ENCODE results near the gene PDZD2.

Gene PDZD2

GRCh38 chr5:31976169-31976568 lies 337.2 kb downstream of the PDZD2 start:
- no peak for DNase-seq (ENCODE audit: low spot score)

GRCh38 chr5:31981361-31981945 lies 342.5 kb downstream of the PDZD2 start:
- DNase-seq (ENCODE audit: low spot score): no peak

- DNase-seq (ENCODE audit: low spot score): no peak
These were observed 343.1 kb downstream of the PDZD2 start for GRCh38 chr5:31982027-31982426.

- no peak for DNase-seq (ENCODE audit: low spot score)
These were observed 343.7 kb downstream of the PDZD2 start for GRCh38 chr5:31982621-31983020.

GRCh38 chr5:31983851-31984250 lies 344.9 kb downstream of the PDZD2 start:
- DNase-seq (ENCODE audit: low spot score): no peak

GRCh38 chr5:31984691-31985090 lies 345.8 kb downstream of the PDZD2 start:
- no peak for DNase-seq (ENCODE audit: low spot score)

GRCh38 chr5:31986101-31986500 lies 347.2 kb downstream of the PDZD2 start:
- DNase-seq (ENCODE audit: low spot score): no peak

GRCh38 chr5:31987985-31988710 lies 349.2 kb downstream of the PDZD2 start:
- no peak for DNase-seq (ENCODE audit: low spot score)

- DNase-seq (ENCODE audit: low spot score): no peak
These were observed 351.2 kb downstream of the PDZD2 start for GRCh38 chr5:31990081-31990650.

GRCh38 chr5:31990701-31991110 lies 351.8 kb downstream of the PDZD2 start:
- no peak for DNase-seq (ENCODE audit: low spot score)

- DNase-seq (ENCODE audit: low spot score): no peak
These were observed 353.4 kb downstream of the PDZD2 start for GRCh38 chr5:31992377-31992776.

- no peak for DNase-seq (ENCODE audit: low spot score)
These were observed 354.4 kb downstream of the PDZD2 start for GRCh38 chr5:31993165-31993961.

GRCh38 chr5:31995006-31995405 lies 356.1 kb downstream of the PDZD2 start:
- DNase-seq (ENCODE audit: low spot score): no peak

- DNase-seq (ENCODE audit: low spot score): no peak
These were observed 356.8 kb downstream of the PDZD2 start for GRCh38 chr5:31995714-31996113.

GRCh38 chr5:31996909-31997308 lies 358.0 kb downstream of the PDZD2 start:
- no peak for DNase-seq (ENCODE audit: low spot score)

GRCh38 chr5:31999470-31999869 lies 360.5 kb downstream of the PDZD2 start:
- no peak for DNase-seq (ENCODE audit: low spot score)

GRCh38 chr5:32000731-32001130 lies 361.8 kb downstream of the PDZD2 start:
- DNase-seq (ENCODE audit: low spot score): no peak

GRCh38 chr5:32001284-32001683 lies 362.4 kb downstream of the PDZD2 start:
- DNase-seq (ENCODE audit: low spot score): no peak

- no peak for DNase-seq (ENCODE audit: low spot score)
These were observed 362.8 kb downstream of the PDZD2 start for GRCh38 chr5:32001707-32002106.

GRCh38 chr5:32002755-32003154 lies 363.8 kb downstream of the PDZD2 start:
- no peak for DNase-seq (ENCODE audit: low spot score)

- no peak for DNase-seq (ENCODE audit: low spot score)
These were observed 365.1 kb downstream of the PDZD2 start for GRCh38 chr5:32003981-32004380.

- DNase-seq (ENCODE audit: low spot score): no peak
These were observed 365.5 kb downstream of the PDZD2 start for GRCh38 chr5:32004404-32004803.

- no peak for DNase-seq (ENCODE audit: low spot score)
These were observed 369.8 kb downstream of the PDZD2 start for GRCh38 chr5:32008746-32009145.

All from activated CD4-positive, alpha-beta T cell treated with anti-CD3 and anti-CD28 coated beads, Interleukin-2, Interleukin-4, amounts not matched to agents 100 ng/mL and 50 ng/mL, durations not matched to agents 16 hours and 8 hours (primary cell).